Endothelial cell of umbilical vein (primary cell): ENCODE results near the gene FGD3. TPM values are rescaled to one million over a fixed set of nuclear protein-coding genes. Genes with fewer than 3 reads are reported as not detected.

Experiments used
- BruUV-seq: library from RNA; stranded (reverse); fragments of 400-500 nt; replicated peaks from 2 replicates; lab custom pipeline; 2021; lab: Mats Ljungman, UMichigan
- CTCF ChIA-PET: fragments of 300-600, 350-600 bp; sonication (Branson Sonifier 250); formaldehyde crosslinking; loops from one replicate; lab custom pipeline; 2021; ENCODE audit warnings: antibody characterized with exemption, inconsistent platforms; lab: Charles Lee
- POLR2A ChIA-PET: fragments of 300-600, 350-600 bp; sonication (Branson Sonifier 250); formaldehyde crosslinking; loops from one replicate; lab custom pipeline; 2021; ENCODE audit warnings: antibody characterized with exemption, inconsistent platforms; lab: Charles Lee
- DNase-seq: peaks from one replicate; pipeline ENCODE4 v3.0.0-alpha.2; 2011; ENCODE audit warnings: low read depth, low spot score
- FAIRE-seq: peaks from 2 replicates; lab custom pipeline; 2011; peaks lifted over from hg19 to GRCh38; lab: Jason Lieb, UNC
- H2AFZ ChIP-seq: 2 replicates; pipeline ENCODE4 v1.6.0; 2012; ENCODE audit warnings: low read depth, low read length, control low read depth, inconsistent platforms
- H3K27ac ChIP-seq: 2 replicates; pipeline ENCODE4 v1.5.1; 2011; ENCODE audit warnings: low read depth, mild to moderate bottlenecking, control low read depth, low read length, moderate library complexity; ENCODE audit not compliant: insufficient read depth
- H3K27me3 ChIP-seq, 2 experiments: 2 replicates each; pipeline versions ENCODE4 v1.6.0 to v1.6.1; 2011; ENCODE audit warnings: low read length in 2 of 2, mixed read lengths in 1 of 2; ENCODE audit not compliant: control insufficient read depth in 2 of 2, insufficient read depth in 2 of 2
- H3K36me3 ChIP-seq, 2 experiments: 2 replicates in 1 of 2; 3 replicates in 1 of 2; pipeline ENCODE4 v1.5.1; 2011; ENCODE audit warnings: low read length in 2 of 2, mild to moderate bottlenecking in 1 of 2, moderate library complexity in 1 of 2; ENCODE audit not compliant: control insufficient read depth in 2 of 2, insufficient read depth in 2 of 2; ENCODE audit errors: extremely low read depth in 1 of 2
- H3K4me1 ChIP-seq: 3 replicates; pipeline ENCODE4 v1.5.1; 2011; ENCODE audit warnings: mild to moderate bottlenecking, low read length; ENCODE audit not compliant: control insufficient read depth, insufficient read depth; ENCODE audit errors: extremely low read depth
- H3K4me2 ChIP-seq: 2 replicates; pipeline ENCODE4 v1.6.1; 2011; ENCODE audit warnings: low read length, control low read depth, mixed read lengths; ENCODE audit not compliant: insufficient read depth
- H3K4me3 ChIP-seq, 3 experiments: fragments of 200-600 bp in 1 of 3; sonication (generic), shearing (Covaris generic) in 1 of 3; replicated peaks in 1 of 3; 2 replicates each; pipeline ENCODE4 v1.5.1; 2011 to 2016; ENCODE audit warnings: control low read depth in 3 of 3, low read length in 3 of 3, mild to moderate bottlenecking in 2 of 3, inconsistent platforms in 1 of 3, low read depth in 1 of 3, moderate library complexity in 1 of 3; ENCODE audit not compliant: insufficient read depth in 1 of 3
- H3K79me2 ChIP-seq: 2 replicates; pipeline ENCODE4 v1.6.0; 2012; ENCODE audit warnings: low read length, inconsistent platforms; ENCODE audit not compliant: control insufficient read depth, insufficient read depth
- H3K9ac ChIP-seq: replicated peaks from 2 replicates; pipeline ENCODE3; 2011; ENCODE audit warnings: low read length, control low read depth; ENCODE audit not compliant: insufficient read depth; ENCODE audit errors: extremely low read depth
- H3K9me1 ChIP-seq: replicated peaks from 3 replicates; pipeline ENCODE4 v1.6.0; 2011; ENCODE audit warnings: mild to moderate bottlenecking, low read length; ENCODE audit not compliant: control insufficient read depth, insufficient read depth; ENCODE audit errors: extremely low read depth
- H3K9me3 ChIP-seq: replicated peaks from 2 replicates; pipeline ENCODE4 v1.5.1; 2012; ENCODE audit warnings: low read length, inconsistent platforms; ENCODE audit not compliant: control insufficient read depth, insufficient read depth
- H4K20me1 ChIP-seq: replicated peaks from 2 replicates; pipeline ENCODE3; 2011; ENCODE audit warnings: mild to moderate bottlenecking, low read length; ENCODE audit not compliant: control insufficient read depth, insufficient read depth; ENCODE audit errors: extremely low read depth
- CTCF ChIP-seq, 2 donors: IDR thresholded peaks; 1 replicate in 1 of 2; 2 replicates in 1 of 2; pipeline ENCODE4 v1.5.1; 2011; ENCODE audit warnings: low read length in 2 of 2, mild to moderate bottlenecking in 2 of 2, moderate library complexity in 2 of 2, control low read depth in 1 of 2, inconsistent platforms in 1 of 2, low read depth in 1 of 2; ENCODE audit not compliant: insufficient read depth in 1 of 2; ENCODE audit errors: extremely low read depth in 1 of 2
- EZH2 ChIP-seq: IDR thresholded peaks from 2 replicates; pipeline ENCODE4 v1.6.1; 2012; ENCODE audit warnings: borderline replicate concordance, low read depth, mild to moderate bottlenecking, moderate library complexity, low read length, inconsistent platforms; ENCODE audit not compliant: severe bottlenecking
- FOS ChIP-seq: IDR thresholded peaks from 2 replicates; pipeline ENCODE4 v1.6.1; 2011; ENCODE audit warnings: mild to moderate bottlenecking, low read length, moderate library complexity, borderline replicate concordance; ENCODE audit not compliant: insufficient read depth
- GATA2 ChIP-seq: IDR thresholded peaks from 2 replicates; pipeline ENCODE4 v1.7.0; 2011; ENCODE audit warnings: low read depth, mild to moderate bottlenecking, moderate library complexity, mixed read lengths, low read length; ENCODE audit not compliant: insufficient read length, insufficient read depth
- JUN ChIP-seq: IDR thresholded peaks from 2 replicates; pipeline ENCODE4 v1.6.1; 2011; ENCODE audit warnings: borderline replicate concordance, low read depth; ENCODE audit not compliant: insufficient read length, insufficient read depth
- MYC ChIP-seq: IDR thresholded peaks from one replicate; pipeline ENCODE4 v1.6.1; 2011; ENCODE audit warnings: mild to moderate bottlenecking, low read depth, low read length
- POLR2A ChIP-seq: IDR thresholded peaks from 2 replicates; pipeline ENCODE4 v1.6.1; 2012; ENCODE audit warnings: low read depth, mild to moderate bottlenecking, control low read depth, low read length
- POLR2AphosphoS5 ChIP-seq: IDR thresholded peaks from 2 replicates; pipeline ENCODE4 v1.6.1; 2012; ENCODE audit warnings: low read depth, mild to moderate bottlenecking, control low read depth, low read length, moderate library complexity; ENCODE audit not compliant: insufficient read depth
- dilution Hi-C: fragments of 300-500 bp; cut with MboI; formaldehyde crosslinking; loops from one replicate; pipeline ENCODE4 v1.15.0; 2019; ENCODE audit warnings: low sequenced_read_pairs; ENCODE audit not compliant: extremely low pct_ligation_motif_present
- intact Hi-C: fragments of 100-400 bp; cut with micrococcal nuclease; formaldehyde crosslinking; loops from one replicate; pipeline ENCODE4 v1.10.0; 2022
- polyA plus RNA-seq, 4 experiments: library from polyadenylated mRNA; depleted of rRNA in 3 of 4; stranded (reverse) in 3 of 4; unstranded in 1 of 4; fragments of >200 nt; gene quantifications; 2 replicates each; pipeline versions ENCODE4 v1.2.1 to v1.2.3, GENCODE V29; 2011 to 2012; ENCODE audit warnings: missing spikeins in 1 of 4
- total RNA-seq: library from RNA; stranded (reverse); gene quantifications from 2 replicates; pipeline ENCODE4 v1.2.3, GENCODE V29; 2021
- TF ChIP-seq, protein P1 (sequence below): IDR thresholded peaks from 2 replicates; pipeline ENCODE4 v1.6.1; 2011; ENCODE audit not compliant: insufficient read depth, insufficient read length

Gene FGD3
- total and polyA plus RNA-seq, 2 donors (not counting 3 experiments of a cell fraction or from before 2014, with no cell fraction given): not detected

DNA sequence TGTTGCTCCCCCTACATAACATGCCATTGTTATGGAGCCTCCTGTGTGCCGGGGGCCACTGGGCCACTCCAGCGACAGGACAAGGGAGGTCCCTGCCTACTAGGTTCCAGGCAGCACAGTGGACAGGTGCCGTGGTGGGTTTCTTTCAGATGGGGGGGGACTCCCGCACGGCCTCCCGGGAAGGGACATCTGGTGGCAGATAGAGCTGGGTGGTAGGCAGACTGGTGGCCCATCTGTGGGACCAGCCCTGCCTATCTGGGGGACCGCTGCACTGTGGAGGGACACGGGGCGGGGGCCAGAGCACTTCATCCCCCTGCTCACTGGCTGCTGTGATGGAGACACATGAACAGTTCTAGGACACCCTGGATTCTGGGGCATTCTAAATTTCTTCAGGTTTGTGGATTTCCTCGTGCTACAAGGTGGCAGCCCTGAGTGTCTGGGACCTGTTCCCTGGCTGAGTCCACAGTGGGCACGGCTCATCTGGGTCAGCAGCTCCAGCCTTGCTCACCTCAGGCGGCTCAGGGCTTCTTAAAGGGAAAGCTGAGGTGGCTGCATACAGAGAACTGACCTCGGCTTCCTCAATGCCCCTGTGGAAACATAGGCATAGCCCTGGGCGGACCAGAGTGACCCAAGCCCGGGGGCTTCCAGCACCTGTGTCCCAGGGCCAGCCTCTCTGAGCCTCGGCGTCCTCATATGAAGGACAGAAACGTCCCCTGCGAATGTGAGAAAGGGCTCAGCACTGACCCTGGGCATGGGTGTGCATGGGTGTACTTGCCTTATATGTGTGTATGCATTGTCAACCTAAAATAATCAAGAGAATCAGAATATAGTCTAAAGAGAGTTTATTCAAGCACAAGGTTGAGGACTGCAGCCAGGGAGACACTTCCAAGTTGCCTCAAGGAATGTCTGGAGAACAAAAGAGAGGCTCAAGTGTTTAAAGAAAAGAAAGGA is 22.5 kb downstream of the FGD3 start:
- no peak for TF ChIP-seq GATA2
- TF ChIP-seq POLR2A: no peak
- TF ChIP-seq EZH2: no peak
- TF ChIP-seq, protein P1, sequence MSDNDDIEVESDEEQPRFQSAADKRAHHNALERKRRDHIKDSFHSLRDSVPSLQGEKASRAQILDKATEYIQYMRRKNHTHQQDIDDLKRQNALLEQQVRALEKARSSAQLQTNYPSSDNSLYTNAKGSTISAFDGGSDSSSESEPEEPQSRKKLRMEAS: no peak
- TF ChIP-seq FOS: no peak
- TF ChIP-seq JUN: no peak
- no peak for TF ChIP-seq CTCF (IDR thresholded peaks at IDR 0.05; ENCODE audit: extremely low read depth in 1 of 2, insufficient read depth in 1 of 2, low read depth in 1 of 2, low read length in 2 of 2)
- TF ChIP-seq POLR2AphosphoS5: no peak
- no peak for TF ChIP-seq MYC
- no peaks in the 10 kb centered on the region for H4K20me1 ChIP-seq
- FAIRE-seq: no peak

More for the DNA sequence above, 22.5 kb downstream of the FGD3 start:
- H3K9me3 ChIP-seq: no peaks in the 10 kb centered on the region
- POLR2A ChIA-PET: no interaction called here
- no peak overlapping the region for H3K9ac ChIP-seq
- DNase-seq: no peak
- H3K36me3 ChIP-seq: no peaks in the 10 kb centered on the region
- no peak overlapping the region for H3K27ac ChIP-seq
- H2AFZ ChIP-seq: no peak overlapping the region
- no TSS peak for BruUV-seq
- H3K4me1 ChIP-seq: no peaks in the 10 kb centered on the region
- H3K79me2 ChIP-seq: no peaks in the 10 kb centered on the region
- dilution Hi-C loops (no loop called here), intact Hi-C loops (no loop called here)
- H3K9me1 ChIP-seq: no peaks in the 10 kb centered on the region
- H3K27me3 ChIP-seq: no peaks in the 10 kb centered on the region
- no peak overlapping the region for H3K4me2 ChIP-seq
- CTCF ChIA-PET: no interaction called here
- H3K4me3 ChIP-seq: no peak overlapping the region
